DMS153 treated with DMSO at 0.1 percent for 48 hours (cell line): ENCODE measurements around the gene STX8.
"Not testable (repeated sequence)": the region's sequence is repeated elsewhere in the genome, so short reads cannot be mapped to it uniquely, and the experiment has no call there.

Source experiments
- DNase-seq: peaks from one replicate; lab custom pipeline; 2025; ENCODE audit not compliant: unreplicated experiment; lab: John Stamatoyannopoulos, UW

The STX8 gene

DNA sequence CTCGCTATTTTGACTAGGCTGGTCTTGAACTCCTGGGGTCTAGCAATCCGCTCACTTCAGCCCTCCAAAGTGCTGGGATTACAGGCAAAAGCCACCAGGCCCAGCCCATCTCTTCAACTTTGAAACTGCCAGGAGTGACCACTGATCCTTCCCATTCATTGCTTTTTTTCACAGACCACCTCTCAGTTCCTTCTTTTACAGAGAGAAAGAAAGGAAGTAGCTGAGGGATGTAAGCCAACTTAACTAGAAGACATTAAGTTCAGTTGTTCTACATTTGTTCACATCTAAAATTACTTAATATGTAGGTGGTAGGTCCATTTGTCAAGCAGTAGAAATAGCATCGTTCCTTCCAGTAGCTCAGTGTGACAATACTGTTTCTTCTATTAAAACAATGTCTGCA is 219.8 kb downstream of the STX8 start:
- DNase-seq, result no peak

DNA sequence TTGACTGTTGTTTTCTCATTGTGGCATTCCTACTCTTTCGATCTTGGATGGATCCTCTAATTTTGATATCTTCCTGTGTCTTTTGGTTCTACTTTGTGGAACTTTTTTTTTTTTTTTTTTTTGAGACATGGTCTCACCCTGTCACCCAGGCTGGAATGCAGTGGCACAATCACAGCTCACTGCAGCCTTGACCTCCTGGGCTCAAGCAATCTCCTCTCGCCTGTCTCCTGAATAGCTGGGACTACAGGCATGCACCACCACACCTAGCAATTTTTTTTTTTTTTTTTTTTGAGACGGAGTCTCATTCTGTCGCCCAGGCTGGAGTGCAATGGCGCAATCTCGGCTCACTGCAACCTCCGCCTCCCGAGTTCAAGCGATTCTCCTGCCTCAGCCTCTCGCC is 220.4 kb downstream of the STX8 start:
- not testable (repeated sequence) for DNase-seq

DNA sequence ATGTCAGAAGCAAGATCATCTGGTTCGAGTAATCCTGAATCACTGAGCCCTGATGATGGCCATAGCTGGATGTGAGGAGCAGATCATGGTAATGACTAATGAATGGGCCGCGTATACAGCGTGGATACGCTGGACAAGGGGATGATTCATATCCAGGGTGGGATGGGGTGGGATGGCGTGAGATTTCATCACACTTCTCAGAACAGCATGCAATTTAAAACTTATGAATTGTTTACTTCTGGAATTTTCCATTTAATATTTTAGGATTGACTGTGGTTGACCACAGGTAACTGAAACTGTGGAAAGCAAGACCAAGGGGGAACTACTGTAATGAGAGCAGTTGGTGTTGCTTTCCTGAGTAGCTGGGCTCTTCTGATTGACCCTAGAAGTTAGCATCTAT is 225.5 kb downstream of the STX8 start:
- no peak for DNase-seq

- DNase-seq, result no peak
These were observed 229.2 kb downstream of the STX8 start for GRCh38 chr17:9346296-9346926.

- no peak for DNase-seq
These were observed 232.1 kb downstream of the STX8 start for GRCh38 chr17:9343516-9343915.

GRCh38 chr17:9342225-9342624 is 233.4 kb downstream of the STX8 start:
- no peak for DNase-seq

DNA sequence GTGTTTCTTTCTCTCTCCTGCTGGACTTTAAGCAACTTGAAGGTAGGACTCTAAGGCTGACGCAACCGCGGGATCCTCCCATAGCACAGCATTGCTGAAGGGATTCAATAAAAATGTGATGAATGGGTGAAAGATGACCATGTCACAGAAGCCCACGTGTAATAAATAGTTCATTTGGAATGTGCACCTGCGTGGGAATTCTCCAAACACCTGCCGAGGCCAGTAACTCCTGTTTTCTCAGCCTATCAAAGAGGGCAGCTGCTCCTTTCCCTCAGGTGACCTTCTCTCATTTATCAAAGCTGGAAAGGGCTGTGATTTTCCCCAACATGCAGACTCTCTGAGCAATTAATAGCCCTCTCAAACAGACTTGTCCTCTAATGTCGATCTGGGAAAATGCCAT is 235.7 kb downstream of the STX8 start:
- no peak for DNase-seq

GRCh38 chr17:9339482-9339881 is 236.1 kb downstream of the STX8 start:
- not testable (repeated sequence) for DNase-seq

GRCh38 chr17:9336817-9337216 is 238.8 kb downstream of the STX8 start:
- DNase-seq, result no peak

DNA sequence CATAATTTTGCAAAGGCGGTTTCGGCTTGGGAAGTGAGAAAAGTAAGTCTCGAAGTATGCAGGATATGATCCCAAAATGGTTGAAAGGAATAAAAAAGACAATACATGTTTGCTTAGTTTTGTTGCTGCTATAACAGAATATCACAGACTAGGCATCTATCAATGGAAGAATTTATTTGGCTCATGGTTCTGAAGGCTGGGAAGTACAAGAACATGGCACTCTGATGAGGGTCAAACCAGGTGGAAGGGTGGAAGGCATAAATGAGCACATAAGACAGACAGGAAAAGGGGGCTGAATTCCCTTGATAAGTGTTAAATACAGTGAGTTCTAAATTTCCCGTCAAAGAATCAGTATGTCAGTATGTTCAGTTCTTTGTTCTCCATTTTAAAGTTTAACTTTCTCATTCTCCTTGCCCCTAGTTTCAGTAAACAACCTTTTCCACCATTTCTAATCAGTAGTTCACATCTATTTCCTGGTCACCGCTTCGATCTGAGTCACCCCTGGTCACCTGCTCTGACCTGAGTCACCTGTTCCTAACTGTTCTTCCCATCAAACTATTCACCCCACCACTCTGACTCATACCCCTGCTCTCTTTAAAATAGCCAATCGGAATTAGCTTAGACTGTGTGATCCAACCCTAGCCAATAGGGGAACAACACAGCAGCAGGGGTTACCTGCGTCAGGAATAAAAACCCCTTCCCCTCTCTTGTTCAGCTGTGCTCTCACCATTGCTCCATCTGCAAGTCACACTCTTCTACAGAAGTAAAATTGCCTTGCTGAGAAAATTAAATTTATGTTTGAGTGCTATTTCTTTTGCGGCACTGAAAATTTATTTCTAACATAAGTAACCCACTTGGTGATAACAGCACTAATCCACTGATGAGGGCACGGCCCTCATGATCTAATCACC is 240.8 kb downstream of the STX8 start:
- no peak for DNase-seq

DNA sequence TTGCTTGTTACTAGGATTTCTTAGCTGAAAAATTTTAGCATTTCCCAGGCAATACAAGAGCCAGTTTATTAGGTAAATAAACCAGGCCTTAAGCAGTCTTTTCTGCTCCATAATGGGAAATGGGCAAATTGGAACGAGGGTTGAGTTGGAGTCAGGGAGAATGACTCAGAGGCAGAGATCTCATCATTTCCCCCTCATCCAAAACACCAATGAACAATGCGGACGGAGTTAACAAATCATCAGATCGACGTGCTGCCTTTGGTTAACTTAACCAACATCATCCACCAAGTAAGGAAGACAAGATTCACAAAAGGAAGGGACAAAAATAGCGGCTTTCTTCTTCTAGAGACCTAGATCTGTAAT is 243.5 kb downstream of the STX8 start:
- DNase-seq, result no peak

DNA sequence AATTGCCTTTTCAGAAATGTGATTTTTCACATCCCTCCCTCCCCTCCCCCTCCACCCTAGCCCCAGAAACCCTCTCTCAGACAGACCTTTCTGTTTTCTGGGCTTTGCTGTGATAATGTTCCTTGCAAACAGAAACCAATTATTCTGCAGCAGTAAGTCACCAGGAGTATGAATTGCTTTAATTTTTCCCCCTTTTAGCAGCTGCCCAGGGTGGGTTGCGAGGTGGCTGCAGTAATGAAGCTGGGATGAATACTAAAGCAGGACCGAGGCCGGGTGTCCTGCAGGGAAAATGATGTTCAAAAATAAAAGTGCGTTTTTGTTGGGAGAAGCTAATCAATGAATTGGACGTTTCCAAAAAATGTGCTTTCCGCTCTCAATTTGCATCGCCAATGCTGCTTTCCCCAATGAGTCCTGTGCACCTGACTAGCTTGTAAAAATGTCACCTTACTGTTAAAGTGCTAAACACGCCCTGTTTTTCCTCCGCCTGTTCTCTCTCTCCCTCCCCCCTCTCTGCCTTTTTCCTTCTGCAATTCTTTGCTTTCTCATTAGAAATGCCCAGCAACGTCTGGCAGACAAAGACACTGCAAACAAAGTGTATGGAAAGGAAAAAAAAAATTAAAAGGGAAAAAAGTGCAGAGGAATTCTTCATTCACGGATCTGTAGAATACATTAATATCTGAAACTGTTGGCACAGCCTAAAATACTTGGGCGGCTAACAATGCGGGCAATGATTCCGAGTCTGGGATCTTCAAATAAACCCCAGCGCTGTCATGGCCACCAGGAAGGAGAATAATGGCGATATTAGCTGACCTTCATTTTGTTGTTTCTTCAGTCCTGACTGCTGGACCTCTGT is 244.1 kb downstream of the STX8 start:
- no peak for DNase-seq

DNA sequence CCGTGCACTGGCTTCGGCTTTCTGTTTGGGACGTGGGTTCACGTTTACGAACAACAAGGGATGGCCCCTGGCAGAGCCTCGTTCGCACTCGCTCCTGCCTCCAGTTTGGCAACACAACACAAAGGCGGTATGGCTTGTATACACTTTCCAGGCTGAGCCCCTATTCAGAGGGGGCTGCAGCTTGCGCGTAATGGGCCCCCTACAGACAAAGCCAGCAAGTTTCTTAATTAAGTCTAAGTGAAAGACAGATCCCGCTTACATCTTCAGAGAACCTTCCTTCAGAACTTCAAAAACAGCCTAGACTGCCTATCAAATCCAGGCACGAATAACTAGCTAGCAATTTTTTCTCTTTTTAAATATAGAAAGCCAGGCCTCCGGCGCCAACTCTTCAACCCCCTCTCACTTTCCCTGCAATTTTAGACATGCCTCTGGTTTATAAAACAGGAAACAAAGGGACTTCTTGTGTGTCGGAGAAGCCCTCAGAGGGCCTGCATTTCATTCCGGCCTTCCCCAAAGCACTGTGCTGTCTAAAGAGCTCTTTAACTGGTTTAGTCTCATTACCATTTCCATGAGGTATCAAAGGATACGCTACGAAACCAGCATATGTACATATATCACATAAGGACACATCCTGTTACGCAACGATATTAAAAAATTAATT is 244.9 kb downstream of the STX8 start:
- no peak for DNase-seq

DNA sequence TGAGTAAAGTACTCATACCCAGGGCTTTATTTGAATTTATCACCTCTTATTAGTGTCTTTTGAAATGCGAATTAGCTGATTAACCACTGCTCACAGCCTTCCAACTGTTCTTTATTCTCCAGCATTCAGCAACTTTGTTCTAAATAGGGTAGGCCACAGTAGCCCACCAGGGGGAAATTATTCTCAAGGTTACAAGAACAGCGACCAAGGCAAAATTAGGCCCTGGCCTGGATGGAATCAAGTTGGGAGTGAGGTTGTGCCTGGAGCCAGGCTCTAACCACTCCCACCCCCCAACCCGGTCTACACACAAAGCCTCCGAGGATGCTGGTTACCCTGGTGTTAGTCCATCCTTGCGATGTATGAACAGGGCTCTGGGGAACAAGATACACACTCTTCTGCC is 245.5 kb downstream of the STX8 start:
- DNase-seq, result no peak

GRCh38 chr17:9329251-9329921 is 246.2 kb downstream of the STX8 start:
- no peak for DNase-seq

GRCh38 chr17:9324864-9325263 is 250.8 kb downstream of the STX8 start:
- DNase-seq, result no peak

GRCh38 chr17:9322326-9322725 is 253.3 kb downstream of the STX8 start:
- no peak for DNase-seq

DNA sequence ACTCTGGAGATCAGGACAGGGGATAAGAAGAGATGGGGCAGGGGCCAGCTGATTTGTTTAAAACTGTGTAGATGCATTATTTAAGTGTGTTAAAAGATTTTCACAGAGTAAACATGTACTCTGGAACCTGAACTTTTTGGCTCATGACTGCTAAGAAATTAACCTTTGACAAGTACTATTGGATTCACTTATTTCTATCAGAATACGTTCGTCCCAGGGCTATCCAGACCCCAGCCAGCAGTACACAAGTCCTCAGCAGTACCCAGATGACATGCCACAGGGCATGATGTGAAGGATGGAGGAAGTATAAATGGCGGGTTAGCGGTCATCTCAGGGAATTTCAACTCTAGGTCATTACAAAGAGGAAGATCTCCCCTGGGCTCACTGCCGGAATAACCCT is 253.7 kb downstream of the STX8 start:
- DNase-seq, result no peak

GRCh38 chr17:9315360-9315759 is 260.3 kb downstream of the STX8 start:
- no peak for DNase-seq

GRCh38 chr17:9313346-9313745 is 262.3 kb downstream of the STX8 start:
- DNase-seq, result no peak

- no peak for DNase-seq
These were observed 266.4 kb downstream of the STX8 start for GRCh38 chr17:9309216-9309615.
